ENCODE data around the gene RNASE1. TPM values are rescaled to one million over a fixed set of nuclear protein-coding genes. Genes with fewer than 3 reads are reported as not detected.
"Not testable (repeated sequence)": the region's sequence is repeated elsewhere in the genome, so short reads cannot be mapped to it uniquely, and the experiment has no call there.

The RNASE1 gene
- not detected for total RNA-seq

GRCh38 chr14:20802341-20803084 lies at the start of gene RNASE1:
Gene RNASE1 (minus strand): TSS chr14:20802844. CDS start chr14:20802068, 776 bp downstream.
- H3K9me3 Mint-ChIP-seq = no peaks in the 10 kb centered on the region
- H3K27me3 Mint-ChIP-seq = peaks cover 5% of the 10 kb centered on the region
- no peak for DNase-seq
- no peak within 1 kb of the TSS for H3K4me3 Mint-ChIP-seq
- no peaks in the 10 kb centered on the region for H3K36me3 Mint-ChIP-seq (ENCODE audit: low read depth)
- peaks cover 3% of the 10 kb centered on the region for H3K4me1 Mint-ChIP-seq
- ChIA-PET CTCF (no interaction called here), POLR2A (no interaction called here)
- H3K27ac Mint-ChIP-seq = no peak within 1 kb of the TSS

DNA sequence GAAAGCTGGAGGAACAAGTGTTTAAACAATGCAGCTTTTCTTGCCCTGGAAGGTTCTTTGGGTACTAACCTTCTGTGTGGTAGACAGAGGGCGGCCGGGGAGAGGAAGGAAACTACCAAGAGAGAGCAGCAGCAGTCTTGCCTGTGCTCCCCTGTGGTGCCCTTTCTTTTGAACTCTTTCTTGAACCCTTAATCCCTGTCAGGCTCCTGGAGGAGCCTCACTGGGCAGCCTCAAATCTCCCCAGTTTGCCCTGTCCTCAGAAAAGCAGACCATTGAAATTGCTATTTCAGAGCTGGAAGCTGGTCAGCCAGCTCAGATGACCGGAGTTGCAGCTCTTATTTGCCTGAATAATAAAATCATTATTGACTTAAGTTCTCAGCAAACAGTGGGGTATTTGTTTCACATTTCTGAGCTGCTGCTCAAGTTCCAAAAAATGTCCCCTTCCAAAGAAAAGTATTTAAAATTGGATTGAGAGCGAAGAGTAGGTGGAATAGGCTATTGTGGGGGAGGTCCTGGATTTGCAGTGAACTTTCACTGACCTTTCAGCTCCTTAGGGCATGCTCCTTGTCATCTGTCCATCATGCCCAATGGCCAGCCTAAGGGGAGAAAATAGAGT lies 46.4 kb upstream of the RNASE1 start:
- Mint-ChIP-seq H3K9me3 (no peaks in the 10 kb centered on the region), H3K27ac (no peak overlapping the region), H3K36me3 (ENCODE audit: low read depth) (no peaks in the 10 kb centered on the region), H3K27me3 (peaks cover 13% of the 10 kb centered on the region), H3K4me3 (no peak overlapping the region), H3K4me1 (no peaks in the 10 kb centered on the region)
- no peak for DNase-seq
- ChIA-PET POLR2A (no interaction called here), CTCF (interaction anchor here (1.0 kb wide), 1 partner anchor 121 kb away, joined by 3 read pairs; no protein-coding TSS in a partner anchor)

DNA sequence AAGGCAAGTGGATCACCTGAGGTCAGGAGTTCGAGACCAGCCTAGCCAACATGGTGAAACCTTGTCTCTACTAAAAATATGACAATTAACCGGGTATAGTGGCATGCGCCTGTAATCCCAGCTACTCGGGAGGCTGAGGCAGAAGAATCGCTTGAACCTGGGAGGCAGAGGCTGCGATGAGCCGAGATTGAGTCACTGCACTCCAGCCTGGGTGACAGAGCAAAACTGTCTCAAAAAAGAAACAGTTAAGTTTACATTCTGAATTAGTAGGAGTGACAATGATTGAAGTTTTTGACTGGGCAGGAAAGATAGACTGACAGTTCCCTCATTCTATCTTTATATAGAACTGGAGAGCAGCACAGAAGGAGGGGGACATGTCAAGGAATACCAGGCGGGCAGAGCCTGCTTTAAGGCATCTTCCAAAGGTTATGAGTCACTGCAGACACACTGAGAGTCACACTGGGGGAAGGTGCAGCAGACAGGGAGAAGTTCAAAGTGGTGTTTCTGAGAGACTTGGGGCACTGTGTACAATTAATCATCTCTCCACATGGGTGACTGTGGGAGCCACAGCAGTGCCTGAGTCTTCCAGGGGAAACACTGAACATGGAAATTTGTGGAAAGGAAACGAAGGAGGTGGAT lies 45.8 kb upstream of the RNASE1 start:
- Mint-ChIP-seq H3K4me1 (no peaks in the 10 kb centered on the region), H3K27me3 (peaks cover 10% of the 10 kb centered on the region), H3K4me3 (no peak overlapping the region), H3K9me3 (no peaks in the 10 kb centered on the region), H3K36me3 (ENCODE audit: low read depth) (no peaks in the 10 kb centered on the region), H3K27ac (no peak overlapping the region)
- DNase-seq = no peak
- POLR2A ChIA-PET = no interaction called here
- CTCF ChIA-PET = interaction anchor here (1.0 kb wide), 1 partner anchor 122 kb away, joined by 3 read pairs; no protein-coding TSS in a partner anchor

GRCh38 chr14:20846560-20846959 lies 43.9 kb upstream of the RNASE1 start:
- ChIA-PET POLR2A (no interaction called here), CTCF (interaction anchor here (0.6 to 1.5 kb wide), 2 partner anchors 11 to 846 kb away, joined by 3 read pairs; no protein-coding TSS in a partner anchor)
- H3K36me3 Mint-ChIP-seq (ENCODE audit: low read depth) = no peaks in the 10 kb centered on the region
- H3K9me3 Mint-ChIP-seq = no peaks in the 10 kb centered on the region
- H3K27me3 Mint-ChIP-seq = peaks cover 11% of the 10 kb centered on the region
- H3K27ac Mint-ChIP-seq = no peak overlapping the region
- no peaks in the 10 kb centered on the region for H3K4me1 Mint-ChIP-seq
- DNase-seq = no peak
- no peak overlapping the region for H3K4me3 Mint-ChIP-seq

DNA sequence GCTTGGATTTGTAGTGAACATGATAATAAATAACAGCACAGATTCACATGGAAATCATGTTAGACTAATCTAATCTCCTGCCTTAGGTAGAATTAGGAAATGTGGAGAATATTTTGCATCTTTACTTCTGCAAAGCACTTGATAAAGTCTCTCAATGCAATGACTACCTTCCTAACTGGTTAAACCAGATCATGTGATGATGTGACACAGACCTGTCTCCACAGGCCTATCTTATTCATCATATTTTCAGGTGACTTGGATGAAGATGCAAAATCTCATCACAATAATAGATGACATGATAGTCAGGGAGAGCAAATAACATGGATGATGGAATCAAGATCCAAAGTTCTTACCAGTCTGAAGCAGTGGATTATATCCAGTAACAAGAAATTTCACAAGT lies 38.5 kb upstream of the RNASE1 start:
- ChIA-PET CTCF (no interaction called here), POLR2A (no interaction called here)
- H3K27ac Mint-ChIP-seq = no peak overlapping the region
- DNase-seq = no peak
- H3K9me3 Mint-ChIP-seq = no peaks in the 10 kb centered on the region
- H3K4me1 Mint-ChIP-seq = no peaks in the 10 kb centered on the region
- H3K27me3 Mint-ChIP-seq = peaks cover 3% of the 10 kb centered on the region
- no peak overlapping the region for H3K4me3 Mint-ChIP-seq
- no peaks in the 10 kb centered on the region for H3K36me3 Mint-ChIP-seq (ENCODE audit: low read depth)

DNA sequence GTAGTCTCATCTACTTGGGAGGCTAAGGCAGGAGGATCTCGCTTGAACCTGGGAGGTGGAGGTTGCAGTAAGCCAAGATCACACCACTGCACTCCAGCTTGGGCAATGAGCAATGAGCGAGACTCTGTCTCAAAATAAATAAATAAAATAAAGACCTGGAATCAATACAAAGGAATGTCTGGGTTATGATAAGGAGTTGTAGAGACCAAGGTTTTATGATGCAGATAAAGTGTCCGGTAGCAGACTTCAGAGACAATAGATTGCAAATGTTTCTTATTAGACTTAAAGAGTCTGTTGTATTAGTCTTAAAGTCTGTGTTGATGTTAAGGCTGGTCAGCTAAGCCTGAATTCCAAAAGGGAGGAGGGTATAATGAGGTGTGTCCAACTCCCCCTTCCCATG lies 35.2 kb upstream of the RNASE1 start:
- peaks cover 3% of the 10 kb centered on the region for H3K27me3 Mint-ChIP-seq
- no peak for DNase-seq
- H3K27ac Mint-ChIP-seq = no peak overlapping the region
- ChIA-PET POLR2A (no interaction called here), CTCF (no interaction called here)
- H3K4me1 Mint-ChIP-seq = no peaks in the 10 kb centered on the region
- H3K9me3 Mint-ChIP-seq = no peaks in the 10 kb centered on the region
- no peak overlapping the region for H3K4me3 Mint-ChIP-seq
- H3K36me3 Mint-ChIP-seq (ENCODE audit: low read depth) = no peaks in the 10 kb centered on the region

DNA sequence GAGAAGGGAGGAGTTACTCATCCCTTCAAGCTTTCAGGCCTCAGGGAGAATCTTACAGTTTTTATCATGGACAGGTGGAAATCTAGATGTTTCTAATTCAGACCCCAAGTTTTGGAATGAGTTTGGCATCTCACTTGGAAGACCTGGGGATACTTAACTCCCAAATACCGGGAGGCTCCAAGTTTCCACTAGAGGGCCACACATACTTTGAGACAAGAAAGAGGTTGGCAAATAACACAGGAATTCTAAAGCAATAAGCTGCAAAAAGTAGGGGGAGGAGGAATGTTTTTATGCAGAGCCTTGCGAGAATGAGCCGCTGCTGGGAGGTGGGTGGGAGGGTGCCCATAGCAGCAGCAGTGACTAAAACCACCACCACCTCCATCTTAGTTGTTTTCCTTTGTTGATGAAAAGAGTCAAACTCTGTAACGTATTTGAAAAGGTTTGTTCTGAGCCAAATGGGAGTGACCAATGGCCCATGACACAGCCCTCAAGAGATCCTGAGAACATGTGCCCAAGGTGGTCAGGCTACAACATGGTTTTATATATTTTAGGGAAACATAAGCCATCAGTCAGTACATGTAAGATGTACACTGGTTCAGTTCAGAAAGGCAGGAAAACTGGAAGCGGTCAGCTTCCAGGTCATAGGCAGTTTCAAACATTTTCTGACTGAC lies 34.2 kb upstream of the RNASE1 start:
- no peak for DNase-seq
- no peaks in the 10 kb centered on the region for H3K27me3 Mint-ChIP-seq
- no peaks in the 10 kb centered on the region for H3K4me1 Mint-ChIP-seq
- H3K27ac Mint-ChIP-seq = no peak overlapping the region
- POLR2A ChIA-PET = no interaction called here
- H3K9me3 Mint-ChIP-seq = no peaks in the 10 kb centered on the region
- CTCF ChIA-PET = no interaction called here
- no peak overlapping the region for H3K4me3 Mint-ChIP-seq
- H3K36me3 Mint-ChIP-seq (ENCODE audit: low read depth) = no peaks in the 10 kb centered on the region

DNA sequence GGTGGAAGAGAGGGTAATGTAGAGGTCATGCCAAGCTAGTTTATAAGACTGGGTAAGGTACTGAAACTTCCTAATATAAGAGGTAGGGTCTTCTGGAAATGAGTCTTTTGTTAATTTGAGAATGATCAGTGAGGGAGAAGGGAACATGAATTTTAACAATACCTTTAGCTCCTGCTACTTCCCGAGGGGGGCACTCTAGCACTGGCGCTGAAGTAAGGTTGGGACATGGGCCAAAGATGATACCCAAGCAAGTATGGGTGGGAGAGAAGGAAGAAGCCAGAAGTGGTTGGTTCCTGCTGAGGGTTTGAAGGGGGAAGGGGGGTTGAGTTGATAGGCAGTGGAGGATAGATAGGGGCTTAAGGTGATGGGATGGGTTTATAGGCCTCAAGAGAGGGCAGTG lies 32.3 kb upstream of the RNASE1 start:
- Mint-ChIP-seq H3K4me1 (no peaks in the 10 kb centered on the region), H3K4me3 (no peak overlapping the region), H3K36me3 (ENCODE audit: low read depth) (no peaks in the 10 kb centered on the region), H3K27ac (no peak overlapping the region), H3K9me3 (no peaks in the 10 kb centered on the region), H3K27me3 (no peaks in the 10 kb centered on the region)
- CTCF ChIA-PET = no interaction called here
- POLR2A ChIA-PET = no interaction called here
- DNase-seq = no peak

DNA sequence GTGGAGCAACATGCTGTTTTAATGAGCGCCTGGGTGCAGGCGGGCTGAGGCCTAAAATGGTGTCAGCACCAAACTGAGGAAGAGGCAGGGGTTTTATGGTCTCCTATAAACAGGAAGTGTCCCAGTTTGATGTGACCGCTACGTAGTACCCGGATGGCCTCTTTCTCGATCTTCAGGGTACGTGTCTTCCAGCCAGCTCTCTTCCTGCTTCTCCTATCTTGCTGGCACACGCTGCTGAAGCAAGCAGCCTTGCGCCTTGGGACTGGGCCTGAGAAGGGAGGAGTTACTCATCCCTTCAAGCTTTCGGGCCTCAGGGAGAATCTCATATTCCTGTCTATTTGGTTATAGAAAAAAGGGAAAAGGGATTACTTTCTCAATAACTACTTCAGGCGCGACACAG lies 28.2 kb upstream of the RNASE1 start:
- no peak for DNase-seq
- no peaks in the 10 kb centered on the region for H3K9me3 Mint-ChIP-seq
- no peak overlapping the region for H3K27ac Mint-ChIP-seq
- no peak overlapping the region for H3K4me3 Mint-ChIP-seq
- no peaks in the 10 kb centered on the region for H3K4me1 Mint-ChIP-seq
- no peaks in the 10 kb centered on the region for H3K36me3 Mint-ChIP-seq (ENCODE audit: low read depth)
- H3K27me3 Mint-ChIP-seq = peaks cover 5% of the 10 kb centered on the region
- ChIA-PET CTCF (no interaction called here), POLR2A (no interaction called here)

DNA sequence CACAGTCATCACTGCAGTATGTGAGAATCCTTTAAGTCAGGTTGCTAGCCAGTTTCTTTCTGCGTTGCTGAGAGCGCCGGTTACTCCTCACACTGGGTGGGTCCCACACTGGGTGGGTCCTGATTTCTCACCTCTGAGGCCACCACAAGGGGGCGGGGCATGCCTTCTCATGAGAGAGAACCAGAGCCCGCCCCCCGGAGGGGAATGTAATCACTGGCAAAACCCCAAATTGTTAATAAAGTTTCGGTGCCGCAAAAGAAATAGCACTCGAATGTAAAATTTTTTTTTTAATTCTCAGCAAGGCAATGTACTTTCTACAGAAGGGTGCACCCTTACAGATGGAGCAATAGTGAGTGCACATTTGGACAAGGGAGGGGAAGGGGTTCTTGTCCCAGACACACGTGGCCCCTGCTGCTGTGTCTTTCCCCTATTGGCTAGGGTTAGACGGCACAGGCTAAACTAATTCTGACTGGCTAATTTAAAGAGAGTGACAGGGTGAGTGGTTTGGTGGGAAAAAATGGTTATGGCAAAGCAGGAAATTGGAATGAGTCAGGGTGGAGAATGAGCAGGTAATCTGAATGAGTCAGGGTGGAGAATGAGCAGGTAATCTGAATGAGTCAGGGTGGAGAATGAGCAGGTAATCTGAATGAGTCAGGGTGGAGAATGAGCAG lies 25.5 kb upstream of the RNASE1 start:
- H3K27me3 Mint-ChIP-seq; H3K27ac Mint-ChIP-seq; POLR2A ChIA-PET; CTCF ChIA-PET; H3K4me3 Mint-ChIP-seq; H3K4me1 Mint-ChIP-seq; DNase-seq; H3K9me3 Mint-ChIP-seq; H3K36me3 Mint-ChIP-seq (ENCODE audit: low read depth): not testable (repeated sequence)

GRCh38 chr14:20827326-20827725 lies 24.7 kb upstream of the RNASE1 start:
- Mint-ChIP-seq H3K9me3 (no peaks in the 10 kb centered on the region), H3K27ac (no peak overlapping the region), H3K36me3 (ENCODE audit: low read depth) (no peaks in the 10 kb centered on the region), H3K4me1 (no peaks in the 10 kb centered on the region), H3K27me3 (peaks cover 5% of the 10 kb centered on the region), H3K4me3 (no peak overlapping the region)
- ChIA-PET POLR2A (no interaction called here), CTCF (no interaction called here)
- DNase-seq = no peak

GRCh38 chr14:20826666-20827065 lies 24.0 kb upstream of the RNASE1 start:
- H3K4me1 Mint-ChIP-seq; CTCF ChIA-PET; DNase-seq; H3K4me3 Mint-ChIP-seq; H3K27me3 Mint-ChIP-seq; POLR2A ChIA-PET; H3K27ac Mint-ChIP-seq; H3K36me3 Mint-ChIP-seq (ENCODE audit: low read depth); H3K9me3 Mint-ChIP-seq: not testable (repeated sequence)

DNA sequence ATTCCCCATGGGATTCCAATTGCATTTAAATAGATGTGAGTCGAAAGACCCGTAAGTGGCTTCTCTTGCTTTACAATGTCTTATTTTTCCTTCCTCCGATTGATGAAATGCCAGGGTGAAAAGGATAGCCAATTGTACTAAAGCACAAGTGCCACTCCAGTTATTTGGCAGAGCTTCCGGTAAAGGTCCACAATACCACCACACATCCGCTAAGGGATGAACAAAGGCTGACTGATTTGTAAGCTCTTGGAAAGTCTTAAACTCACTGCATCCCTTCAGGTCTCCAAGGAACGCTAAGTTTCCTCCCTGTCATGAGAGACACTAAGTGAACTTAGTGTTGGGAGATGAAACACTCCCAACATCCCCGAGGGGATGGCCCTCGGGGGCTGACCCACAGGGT lies 21.2 kb upstream of the RNASE1 start:
- no peak overlapping the region for H3K27ac Mint-ChIP-seq
- H3K4me1 Mint-ChIP-seq = no peaks in the 10 kb centered on the region
- no peaks in the 10 kb centered on the region for H3K9me3 Mint-ChIP-seq
- ChIA-PET CTCF (interaction anchor here (0.6 kb wide), 1 partner anchor 621 kb away, joined by 4 read pairs; no protein-coding TSS in a partner anchor), POLR2A (no interaction called here)
- no peak for DNase-seq
- no peaks in the 10 kb centered on the region for H3K36me3 Mint-ChIP-seq (ENCODE audit: low read depth)
- peaks cover 3% of the 10 kb centered on the region for H3K27me3 Mint-ChIP-seq
- H3K4me3 Mint-ChIP-seq = no peak overlapping the region
